Esophagus squamous epithelium (tissue), 4 donors: ENCODE data around the gene CELF4.

Experiments
- POLR2A ChIP-seq, 4 donors: fragments of 450-650 bp; IDR thresholded peaks; one replicate each; pipeline ENCODE4 v1.6.1; 2017; ENCODE audit warnings: antibody characterized with exemption in 4 of 4, mild to moderate bottlenecking in 4 of 4, moderate library complexity in 3 of 4
- TF ChIP-seq, protein P1 (sequence below), 6 experiments: fragments of 450-650 bp in 4 of 6; fragments of 200-600 bp in 2 of 6; sonication (generic) in 2 of 6; IDR thresholded peaks; one replicate each; pipeline ENCODE4 v1.5.1; 2016 to 2019; ENCODE audit warnings: antibody characterized with exemption in 6 of 6, mild to moderate bottlenecking in 4 of 6, moderate library complexity in 4 of 6

DNA sequence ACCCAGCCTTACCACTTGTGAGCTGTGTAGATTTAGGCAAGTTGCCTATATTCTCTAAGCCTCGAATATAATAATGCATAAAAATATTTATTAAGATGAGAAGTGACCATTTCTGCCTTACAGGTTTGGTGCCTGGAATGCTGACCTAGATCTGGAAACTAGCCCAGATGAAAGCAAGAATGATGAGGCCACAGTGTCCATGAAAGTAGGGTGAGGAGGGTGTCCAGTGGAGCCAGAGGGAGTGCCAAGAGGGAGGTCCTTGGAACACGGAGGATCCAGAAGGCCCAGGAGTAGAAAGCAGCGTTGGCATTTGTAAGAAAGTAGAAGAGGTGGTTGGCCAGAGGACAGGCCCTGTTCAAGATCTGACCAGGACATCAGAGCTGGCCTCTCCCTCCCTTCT, 334.3 kb downstream of the CELF4 start:
- TF ChIP-seq, protein P1, sequence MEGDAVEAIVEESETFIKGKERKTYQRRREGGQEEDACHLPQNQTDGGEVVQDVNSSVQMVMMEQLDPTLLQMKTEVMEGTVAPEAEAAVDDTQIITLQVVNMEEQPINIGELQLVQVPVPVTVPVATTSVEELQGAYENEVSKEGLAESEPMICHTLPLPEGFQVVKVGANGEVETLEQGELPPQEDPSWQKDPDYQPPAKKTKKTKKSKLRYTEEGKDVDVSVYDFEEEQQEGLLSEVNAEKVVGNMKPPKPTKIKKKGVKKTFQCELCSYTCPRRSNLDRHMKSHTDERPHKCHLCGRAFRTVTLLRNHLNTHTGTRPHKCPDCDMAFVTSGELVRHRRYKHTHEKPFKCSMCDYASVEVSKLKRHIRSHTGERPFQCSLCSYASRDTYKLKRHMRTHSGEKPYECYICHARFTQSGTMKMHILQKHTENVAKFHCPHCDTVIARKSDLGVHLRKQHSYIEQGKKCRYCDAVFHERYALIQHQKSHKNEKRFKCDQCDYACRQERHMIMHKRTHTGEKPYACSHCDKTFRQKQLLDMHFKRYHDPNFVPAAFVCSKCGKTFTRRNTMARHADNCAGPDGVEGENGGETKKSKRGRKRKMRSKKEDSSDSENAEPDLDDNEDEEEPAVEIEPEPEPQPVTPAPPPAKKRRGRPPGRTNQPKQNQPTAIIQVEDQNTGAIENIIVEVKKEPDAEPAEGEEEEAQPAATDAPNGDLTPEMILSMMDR (IDR thresholded peaks at IDR 0.05) = no peak
- TF ChIP-seq POLR2A (IDR thresholded peaks at IDR 0.05) = no peak
